Measurements from ENCODE around the gene SCARF2.
"Not testable (repeated sequence)": the region's sequence is repeated elsewhere in the genome, so short reads cannot be mapped to it uniquely, and the experiment has no call there.

The SCARF2 gene

GRCh38 chr22:20459152-20459542, 21.5 kb upstream of the SCARF2 start:
- no peak for DNase-seq

DNA sequence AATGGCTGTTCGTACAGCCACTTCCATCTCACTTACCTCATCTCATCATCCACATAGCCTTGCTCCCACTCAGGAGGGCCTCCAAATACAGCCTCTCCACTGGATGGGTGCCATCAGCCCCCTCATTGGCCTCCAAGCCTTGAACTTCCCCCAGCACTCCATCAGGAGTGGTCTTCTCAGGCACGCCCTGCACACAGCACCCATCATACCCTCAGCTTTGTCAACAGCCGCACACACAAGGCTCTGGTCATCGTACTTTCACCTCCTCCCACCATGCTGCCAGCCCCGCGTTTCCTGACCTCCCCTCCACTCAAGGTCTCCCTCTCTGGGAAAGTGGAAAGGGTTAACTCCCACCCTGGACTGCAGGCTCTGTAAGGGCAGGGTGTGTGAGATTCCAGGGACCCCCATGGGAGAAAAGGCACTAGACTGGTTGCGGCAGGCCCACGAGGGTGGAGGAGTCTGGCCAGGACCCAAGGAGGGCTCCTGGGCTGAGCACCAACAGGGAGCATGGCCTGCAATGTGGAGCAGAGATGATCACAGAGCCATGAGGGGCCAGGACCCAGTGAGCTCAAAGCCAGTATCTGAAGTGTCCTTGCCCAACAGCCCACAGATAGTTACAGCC, 21.0 kb upstream of the SCARF2 start:
- DNase-seq: no peak

- no peak for DNase-seq
These were observed 20.0 kb upstream of the SCARF2 start for GRCh38 chr22:20457506-20458240.

DNA sequence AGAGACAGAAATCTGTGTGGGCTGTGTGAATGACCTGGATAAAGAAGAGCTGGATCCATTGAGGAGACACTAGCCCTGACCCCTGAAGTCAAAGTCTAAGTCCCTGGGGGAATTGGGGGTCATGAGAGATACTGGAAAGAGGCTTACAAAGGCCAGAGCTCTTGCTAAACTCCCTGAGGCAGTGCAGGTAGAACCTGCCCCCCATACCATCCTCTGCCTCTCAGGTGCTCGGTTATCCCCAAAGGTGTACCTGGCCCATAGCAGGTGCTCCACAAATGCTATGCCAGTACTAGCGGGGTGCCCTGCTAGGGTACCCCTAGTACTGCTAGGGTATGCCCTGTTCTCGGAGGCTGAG, 19.1 kb upstream of the SCARF2 start:
- no peak for DNase-seq

GRCh38 chr22:20456064-20456721, 18.6 kb upstream of the SCARF2 start:
- peak; percentile 94 for DNase-seq

DNA sequence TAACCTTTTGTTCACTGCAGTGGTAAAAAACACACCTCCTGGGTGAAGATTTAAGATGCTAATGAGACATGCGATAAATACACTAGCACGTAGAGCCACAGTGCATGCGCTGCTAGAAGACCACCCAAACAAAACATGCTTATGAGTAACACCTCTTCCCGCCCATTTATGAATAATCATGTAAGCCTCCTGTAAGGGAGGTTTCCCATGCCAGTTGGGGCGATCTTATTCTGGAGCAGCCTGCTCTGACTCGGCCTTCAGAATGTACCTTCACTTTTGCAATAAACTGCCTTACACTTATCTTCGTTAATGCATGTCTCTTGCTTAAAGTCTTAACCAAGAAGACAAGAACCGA, 18.1 kb upstream of the SCARF2 start:
- no peak for DNase-seq

DNA sequence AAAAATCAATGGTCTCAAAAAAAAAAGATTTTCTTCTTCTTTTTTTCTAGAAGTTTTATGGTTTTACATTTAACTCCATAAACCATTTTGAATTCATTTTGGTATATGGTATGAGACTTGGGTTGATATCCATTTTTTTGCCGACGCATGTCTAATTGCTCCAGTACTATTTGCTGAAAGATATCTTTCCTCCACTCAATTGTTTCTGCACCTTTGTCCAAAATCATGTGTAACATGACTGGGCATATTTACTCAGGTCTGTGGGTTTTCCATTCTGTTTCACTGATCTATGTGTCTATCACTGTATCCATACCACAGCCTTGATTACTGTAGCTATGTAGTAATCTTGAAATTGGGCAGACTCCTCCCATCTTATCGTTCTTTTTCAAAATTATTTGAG, 15.6 kb upstream of the SCARF2 start:
- no peak for DNase-seq

DNA sequence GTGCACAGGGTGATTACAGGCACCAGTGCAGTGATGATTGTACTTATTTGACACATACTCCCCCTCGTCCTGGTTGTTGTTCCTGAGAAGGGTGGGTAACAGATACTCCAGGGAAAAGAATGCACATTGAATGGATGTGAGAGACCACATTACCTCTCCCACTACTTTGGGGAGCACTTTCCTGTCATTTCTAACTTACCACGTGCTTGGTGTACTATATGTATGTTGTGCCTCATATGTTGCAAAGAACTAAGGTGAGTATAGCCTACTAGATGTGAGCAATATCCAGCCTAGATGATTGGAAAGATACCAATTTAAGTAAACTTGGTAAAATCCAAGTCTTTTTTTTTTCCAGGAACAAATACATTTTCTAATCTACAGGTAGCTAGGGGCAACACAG, 14.3 kb upstream of the SCARF2 start:
- no peak for DNase-seq

DNA sequence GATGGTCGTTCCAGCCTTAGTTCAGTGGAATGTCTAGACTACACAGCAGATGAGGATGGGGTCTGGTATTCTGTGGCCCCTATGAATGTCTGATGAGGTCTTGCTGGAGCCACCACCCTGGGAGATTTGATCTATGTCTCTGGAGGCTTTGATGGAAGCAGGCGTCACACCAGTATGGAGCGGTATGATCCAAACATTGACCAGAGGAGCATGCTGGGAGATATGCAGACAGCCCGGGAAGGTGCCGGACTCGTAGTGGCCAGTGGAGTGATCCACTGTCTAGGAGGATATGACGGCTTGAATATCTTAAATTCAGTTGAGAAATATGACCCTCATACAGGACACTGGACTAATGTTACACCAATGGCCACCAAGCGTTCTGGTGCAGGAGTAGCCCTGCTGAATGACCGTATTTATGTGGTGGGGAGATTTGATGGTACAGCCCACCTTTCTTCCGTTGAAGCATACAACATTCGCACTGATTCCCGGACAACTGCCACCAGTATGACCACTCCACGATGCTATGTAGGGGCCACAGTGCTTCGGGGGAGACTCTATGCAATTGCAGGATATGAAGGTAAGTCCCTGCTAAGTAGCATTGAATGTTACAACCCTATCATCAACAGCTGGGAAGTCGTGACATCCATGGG, 13.6 kb upstream of the SCARF2 start:
- not testable (repeated sequence) for DNase-seq

DNA sequence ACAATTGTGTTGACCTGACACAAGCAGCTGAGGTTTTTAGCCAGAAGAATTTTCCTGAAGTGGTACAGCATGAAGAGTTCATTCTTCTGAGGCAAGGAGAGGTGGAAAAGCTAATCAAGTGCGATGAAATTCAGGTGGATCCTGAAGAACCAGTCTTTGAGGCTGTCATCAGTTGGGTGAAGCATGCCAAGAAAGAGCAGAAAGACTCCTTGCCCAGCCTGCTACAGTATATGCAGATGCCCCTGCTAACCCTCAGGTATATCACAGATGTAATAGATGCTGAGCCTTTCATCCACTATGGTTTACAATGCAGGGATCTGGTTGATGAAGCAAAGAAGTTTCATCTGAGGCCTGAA, 12.9 kb upstream of the SCARF2 start:
- no peak for DNase-seq

DNA sequence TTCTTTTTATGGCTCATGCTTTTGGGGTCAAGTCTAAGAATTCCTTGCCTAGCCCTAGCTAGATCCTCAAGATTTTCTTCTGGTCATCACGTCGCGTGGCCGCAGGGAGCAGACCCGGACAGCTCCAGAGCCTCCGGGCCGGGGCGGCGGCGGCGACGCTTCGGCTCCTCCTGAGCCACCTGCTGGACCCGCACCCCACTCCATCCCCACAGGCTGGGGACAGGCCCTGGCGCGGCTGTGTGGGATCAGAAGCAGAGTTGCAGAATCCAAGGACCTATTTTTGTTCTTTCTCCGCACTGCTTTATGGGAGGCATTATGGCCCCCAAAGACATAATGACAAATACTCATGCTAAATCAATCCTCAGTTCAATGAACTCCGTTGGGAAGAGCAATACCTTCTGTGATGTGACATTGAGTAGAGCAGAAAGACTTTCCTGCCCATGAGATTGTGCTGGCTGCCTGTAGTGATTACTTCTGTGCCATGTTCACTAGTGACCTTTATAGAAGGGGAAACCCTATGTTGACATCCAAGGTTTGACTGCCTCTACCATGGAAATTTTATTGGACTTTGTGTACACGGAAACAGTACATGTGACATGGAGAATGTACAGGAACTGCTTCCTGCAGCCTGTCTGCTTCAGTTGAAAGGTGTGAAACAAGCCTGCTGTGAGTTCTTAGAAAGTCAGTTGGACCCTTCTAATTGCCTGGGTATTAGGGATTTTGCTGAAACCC, 12.4 kb upstream of the SCARF2 start:
- DNase-seq: no peak

- DNase-seq: no peak
These were observed 11.0 kb upstream of the SCARF2 start for GRCh38 chr22:20448630-20449029.

- DNase-seq: no peak
These were observed 8.9 kb upstream of the SCARF2 start for GRCh38 chr22:20446383-20446970.

DNA sequence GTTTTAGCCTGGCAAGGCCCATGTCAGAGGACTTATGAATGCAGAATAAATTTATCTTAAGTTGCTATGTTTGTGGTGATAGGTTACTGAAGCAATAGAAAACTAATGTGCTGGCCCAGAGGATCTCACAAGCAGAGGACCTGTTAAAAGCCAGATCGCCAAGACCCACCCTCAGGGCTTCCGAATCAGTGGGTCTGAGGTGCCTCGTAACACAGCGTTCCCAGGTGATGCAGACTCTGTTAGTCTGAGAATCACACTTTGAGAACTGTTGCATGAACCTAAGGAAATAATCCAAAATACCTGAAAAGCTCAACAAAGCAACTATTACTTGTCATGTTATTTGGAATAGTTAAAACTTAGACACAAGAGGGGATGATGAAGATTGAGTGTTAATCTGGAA, 6.7 kb upstream of the SCARF2 start:
- DNase-seq: no peak

DNA sequence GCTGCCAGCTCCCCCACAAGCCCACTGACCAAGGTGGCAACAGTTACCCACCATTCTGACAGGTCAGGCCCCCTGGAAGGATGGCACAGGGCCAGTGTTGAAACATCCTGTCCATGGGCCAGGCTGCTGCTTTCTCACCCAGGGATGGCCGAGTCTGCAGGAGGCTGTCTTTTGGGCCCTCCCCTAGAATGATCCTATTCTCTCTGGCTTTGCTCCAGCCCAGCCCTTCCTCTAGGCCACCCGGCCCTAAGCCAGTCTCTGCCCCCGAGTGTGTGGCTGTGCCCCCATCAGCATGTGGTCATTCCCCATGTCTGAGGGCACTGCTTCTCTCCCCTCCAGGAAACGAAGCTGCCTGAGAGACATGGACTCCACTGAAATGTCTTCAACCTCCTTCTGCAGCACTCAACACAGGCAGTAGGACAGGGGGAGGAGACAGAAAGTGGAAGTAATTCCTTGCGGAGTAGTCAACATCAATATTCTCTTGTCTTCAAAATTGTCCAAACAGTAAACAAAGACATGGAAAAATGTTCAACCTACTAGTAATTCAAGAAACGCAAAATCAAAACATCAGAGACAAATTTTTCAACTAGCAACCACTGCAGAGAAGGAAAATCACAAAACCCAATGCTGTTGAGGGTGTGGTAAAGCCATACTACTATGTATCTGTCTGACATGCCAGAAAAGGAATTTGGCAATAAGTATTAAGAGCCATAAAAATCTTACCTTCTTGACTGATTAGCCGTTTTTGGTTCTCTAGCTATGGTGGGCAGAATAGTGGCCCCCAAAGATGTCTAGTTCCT, 5.1 kb upstream of the SCARF2 start:
- no peak for DNase-seq

DNA sequence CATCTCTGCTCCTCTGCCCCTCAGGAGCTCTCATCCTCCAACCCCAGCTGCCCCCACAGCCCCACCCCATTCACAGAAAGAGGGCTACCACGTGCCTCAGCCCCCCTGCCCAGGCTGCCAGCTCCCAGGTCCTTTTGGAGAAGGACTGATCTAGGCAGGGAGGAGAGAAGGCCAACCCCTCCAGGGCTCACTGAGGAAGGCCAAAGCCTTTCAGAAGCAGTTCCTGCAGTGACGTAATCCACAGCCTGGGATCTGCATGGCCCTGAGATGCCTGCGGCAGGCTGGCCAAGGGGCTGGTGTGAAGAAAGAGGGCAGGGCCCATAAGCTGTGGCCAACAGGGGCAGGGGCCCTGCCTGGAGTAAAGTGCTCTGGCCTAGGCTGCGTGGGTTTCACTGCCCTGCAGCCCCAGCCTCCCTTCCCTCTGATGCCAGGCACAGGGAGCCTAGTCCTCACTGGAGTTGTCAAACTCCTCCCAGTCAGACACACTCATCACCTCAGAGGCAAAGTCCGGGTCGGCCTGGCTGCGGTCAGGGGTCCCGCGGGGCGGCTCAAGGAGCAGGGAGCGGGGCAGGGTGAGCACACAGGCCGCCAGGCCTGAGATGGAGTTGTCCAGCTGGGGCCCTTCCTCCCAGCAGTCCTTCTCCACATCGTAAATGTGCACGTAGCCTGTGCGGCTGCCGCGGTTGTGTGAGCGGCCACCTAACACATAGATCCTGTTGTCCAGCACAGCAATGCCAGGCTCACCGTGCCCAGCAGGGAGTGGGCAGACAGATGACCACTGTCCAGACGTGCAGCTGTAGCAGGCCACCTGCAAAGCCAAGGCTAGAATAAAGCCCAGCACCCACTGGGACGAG, 4.2 kb upstream of the SCARF2 start:
- no peak for DNase-seq

- DNase-seq: no peak
These were observed 3.3 kb upstream of the SCARF2 start for GRCh38 chr22:20440637-20441591.

GRCh38 chr22:20439928-20440575, 2.4 kb upstream of the SCARF2 start:
- DNase-seq: peak; percentile 1

GRCh38 chr22:20439556-20439927, 1.9 kb upstream of the SCARF2 start:
- peak; percentile 2 for DNase-seq
